HG03571 (cell line): Measurements from ENCODE around the gene ZNF311.
"Not testable (repeated sequence)": the region's sequence is repeated elsewhere in the genome, so short reads cannot be mapped to it uniquely, and the experiment has no call there.

Experiments used
- ATAC-seq: cut with Tn5 transposase; IDR thresholded peaks from one replicate; pipeline ENCODE4 v1.9.1; 2021; ENCODE audit not compliant: unreplicated experiment

Gene ZNF311

GRCh38 chr6:28956331-28956730 lies 48.8 kb downstream of the ZNF311 start:
- no peak for ATAC-seq

GRCh38 chr6:28953585-28954258 lies 51.4 kb downstream of the ZNF311 start:
- no peak for ATAC-seq

GRCh38 chr6:28953039-28953584 lies 52.0 kb downstream of the ZNF311 start:
- ATAC-seq, result no peak

- not testable (repeated sequence) for ATAC-seq
Measured at GRCh38 chr6:28949656-28950195, 55.4 kb downstream of the ZNF311 start.

GRCh38 chr6:28948782-28949486 lies 56.2 kb downstream of the ZNF311 start:
- no peak for ATAC-seq

GRCh38 chr6:28947831-28948270 lies 57.3 kb downstream of the ZNF311 start:
- ATAC-seq, result no peak

- no peak for ATAC-seq
Measured at GRCh38 chr6:28947067-28947765, 57.9 kb downstream of the ZNF311 start.

GRCh38 chr6:28945349-28945748 lies 59.8 kb downstream of the ZNF311 start:
- ATAC-seq, result no peak
